PC-3 (cell line): ENCODE measurements around the gene PRPF6. TPM values are rescaled to one million over a fixed set of nuclear protein-coding genes. Genes with fewer than 3 reads are reported as not detected.
A peak's percentile ranks its signal among the peaks of the same experiment; 100 is the strongest.

Experiments used
- ATAC-seq: fragments of 200-7000 bp; cut with Tn5 transposase; 2 replicates; pipeline ENCODE4 v1.9.1; 2020; ENCODE audit warnings: mild to moderate bottlenecking, moderate library complexity
- BruUV-seq: library from RNA; stranded (reverse); fragments of 400-500 nt; replicated peaks from 2 replicates; lab custom pipeline; 2021; lab: Mats Ljungman, UMichigan
- CTCF ChIA-PET: fragments of 300-600 bp; sonication (Branson Sonifier 250); formaldehyde crosslinking; loops from one replicate; lab custom pipeline; 2022; ENCODE audit warnings: antibody characterized with exemption; lab: Charles Lee
- POLR2A ChIA-PET: fragments of 300-600 bp; sonication (Branson Sonifier 250); formaldehyde crosslinking; loops from one replicate; lab custom pipeline; 2022; ENCODE audit warnings: antibody characterized with exemption; ENCODE audit not compliant: unreplicated experiment; lab: Charles Lee
- DNase-seq: peaks from one replicate; pipeline ENCODE4 v3.0.0-alpha.2; 2015
- H2AFZ ChIP-seq: fragments of 300-600 bp; sonication (generic); 2 replicates; pipeline ENCODE4 v1.6.0; 2016; ENCODE audit warnings: antibody characterized with exemption, low read length
- H3F3A ChIP-seq: fragments of 300-600 bp; sonication (generic); one replicate; pipeline ENCODE4 v1.6.0; 2017; ENCODE audit warnings: antibody characterized with exemption, low read length, control low read depth, mild to moderate bottlenecking; ENCODE audit not compliant: unreplicated experiment
- H3K27ac ChIP-seq: fragments of 300-600 bp; sonication (generic); 2 replicates; pipeline ENCODE4 v1.5.1; 2016; ENCODE audit warnings: mild to moderate bottlenecking, low read length
- H3K27me3 ChIP-seq: fragments of 300-600 bp; sonication (generic); 2 replicates; pipeline ENCODE4 v1.6.1; 2016; ENCODE audit warnings: low read length, mixed read lengths
- H3K36me3 ChIP-seq: fragments of 300-600 bp; sonication (generic); 2 replicates; pipeline ENCODE4 v1.6.1; 2016; ENCODE audit warnings: low read depth, mixed run types, low read length, mixed read lengths
- H3K4me1 ChIP-seq: fragments of 300-600 bp; sonication (generic); 2 replicates; pipeline ENCODE4 v1.5.1; 2016; ENCODE audit warnings: low read length; ENCODE audit not compliant: insufficient read depth
- H3K4me2 ChIP-seq: fragments of 300-600 bp; sonication (generic); 2 replicates; pipeline ENCODE4 v1.6.0; 2016; ENCODE audit warnings: low read length
- H3K4me3 ChIP-seq: fragments of 300-600 bp; sonication (generic); 2 replicates; pipeline ENCODE4 v1.5.1; 2016; ENCODE audit warnings: mild to moderate bottlenecking, low read length, mixed read lengths
- H3K79me2 ChIP-seq: fragments of 300-600 bp; sonication (generic); 2 replicates; pipeline ENCODE4 v1.6.1; 2017; ENCODE audit warnings: low read length, mixed read lengths
- H3K9ac ChIP-seq: fragments of 300-600 bp; sonication (generic); 2 replicates; pipeline ENCODE4 v1.6.0; 2016; ENCODE audit warnings: mild to moderate bottlenecking, low read length
- H3K9me2 ChIP-seq: fragments of 300-600 bp; sonication (generic); replicated peaks from 2 replicates; pipeline ENCODE4 v1.6.1; 2016; ENCODE audit warnings: mixed run types, low read length, mixed read lengths
- H3K9me3 ChIP-seq: fragments of 300-600 bp; sonication (generic); 2 replicates; pipeline ENCODE4 v1.6.1; 2016; ENCODE audit warnings: low read length, mixed read lengths
- H4K20me1 ChIP-seq: fragments of 300-600 bp; sonication (generic); 2 replicates; pipeline ENCODE4 v1.6.1; 2016; ENCODE audit warnings: low read length, mixed read lengths
- CTCF ChIP-seq: fragments of 300-600 bp; sonication (generic); conservative IDR thresholded peaks from 2 replicates; pipeline ENCODE4 v1.5.1; 2017; ENCODE audit warnings: antibody characterized with exemption, low read depth, mild to moderate bottlenecking, low read length
- EZH2 ChIP-seq: fragments of 300-600 bp; sonication (generic); IDR thresholded peaks from one replicate; pipeline ENCODE4 v1.6.1; 2017; ENCODE audit warnings: antibody characterized with exemption, mild to moderate bottlenecking, low read length; ENCODE audit not compliant: unreplicated experiment
- EZH2phosphoT487 ChIP-seq: fragments of 300-600 bp; sonication (generic); IDR thresholded peaks from 2 replicates; pipeline ENCODE4 v1.6.1; 2018; ENCODE audit warnings: mild to moderate bottlenecking, antibody characterized with exemption, low read length, borderline replicate concordance
- intact Hi-C: fragments of 100-400 bp; cut with micrococcal nuclease; formaldehyde crosslinking; loops from 2 replicates; pipeline ENCODE4 v1.9.0; 2023
- total RNA-seq: library from RNA; depleted of rRNA; stranded (reverse); fragments of >200 nt; gene quantifications from 2 replicates; pipeline ENCODE4 v1.2.3, GENCODE V29; 2014

Gene PRPF6
- total RNA-seq, 1 experiment from 2014 or later = 67.1 TPM

GRCh38 chr20:63935447-63935846 lies 45.5 kb upstream of the PRPF6 start:
- no peak for DNase-seq
- Histone ChIP-seq H3K36me3 (peaks cover 31% of the 10 kb centered on the region; the same call in 1 of the 2 replicates), H3F3A (no peaks in the 10 kb centered on the region), H3K9me2 (no peaks in the 10 kb centered on the region), H3K9me3 (no peaks in the 10 kb centered on the region), H3K27me3 (no peaks in the 10 kb centered on the region), H3K79me2 (no peaks in the 10 kb centered on the region), H3K9ac (no peak overlapping the region), H3K27ac (no peak overlapping the region), H2AFZ (no peak overlapping the region), H3K4me2 (no peak overlapping the region), H3K4me1 (no peaks in the 10 kb centered on the region), H3K4me3 (no peak overlapping the region), H4K20me1 (no peaks in the 10 kb centered on the region)
- intact Hi-C loops = no loop called here
- ChIA-PET POLR2A (no interaction called here), CTCF (no interaction called here)
- no peak for TF ChIP-seq EZH2
- TF ChIP-seq EZH2phosphoT487 = no peak
- no peak for ATAC-seq
- no TSS peak for BruUV-seq

GRCh38 chr20:63937596-63937995 lies 43.3 kb upstream of the PRPF6 start:
- ATAC-seq = no peak
- DNase-seq = no peak
- Histone ChIP-seq H3K4me2 (no peak overlapping the region), H2AFZ (no peak overlapping the region), H3K27ac (no peak overlapping the region), H3K9me2 (no peaks in the 10 kb centered on the region), H3F3A (peaks cover 6% of the 10 kb centered on the region), H3K27me3 (no peaks in the 10 kb centered on the region), H3K4me1 (peaks cover 4% of the 10 kb centered on the region; the same call in 1 of the 2 replicates), H3K4me3 (no peak overlapping the region), H3K36me3 (peaks cover 21% of the 10 kb centered on the region), H3K79me2 (no peaks in the 10 kb centered on the region), H4K20me1 (peaks cover 11% of the 10 kb centered on the region; the same call in 1 of the 2 replicates), H3K9me3 (no peaks in the 10 kb centered on the region), H3K9ac (no peak overlapping the region)
- TF ChIP-seq EZH2phosphoT487 = no peak
- no peak for TF ChIP-seq CTCF
- no peak for TF ChIP-seq EZH2
- ChIA-PET CTCF (no interaction called here), POLR2A (interaction anchor here (0.6 kb wide), 1 partner anchor 296 kb away, joined by 3 read pairs; no protein-coding TSS in a partner anchor)
- intact Hi-C loops = no loop called here
- TSS peak; percentile 10 for BruUV-seq

- no TSS peak for BruUV-seq
- peaks cover 4% of the 10 kb centered on the region; the same call in 1 of the 2 replicates for H3K4me1 ChIP-seq
- H3K27ac ChIP-seq = no peak overlapping the region
- no peak overlapping the region for H2AFZ ChIP-seq
- H3K4me2 ChIP-seq = no peak overlapping the region
- H3K27me3 ChIP-seq = no peaks in the 10 kb centered on the region
- H4K20me1 ChIP-seq = peaks cover 16% of the 10 kb centered on the region; the same call in 1 of the 2 replicates
- no peak overlapping the region for H3K9ac ChIP-seq
- H3K9me2 ChIP-seq = no peaks in the 10 kb centered on the region
- TF ChIP-seq CTCF (no peak), EZH2 (no peak), EZH2phosphoT487 (no peak)
- ChIA-PET POLR2A (interaction anchor here (0.5 to 0.6 kb wide), 2 partner anchors 28 to 83 kb away, joined by 5 read pairs; no protein-coding TSS in a partner anchor), CTCF (no interaction called here)
- no peak for DNase-seq
- no peak overlapping the region for H3K4me3 ChIP-seq
- H3K36me3 ChIP-seq = peaks cover 21% of the 10 kb centered on the region
- H3F3A ChIP-seq = peaks cover 9% of the 10 kb centered on the region
- no peaks in the 10 kb centered on the region for H3K9me3 ChIP-seq
- no peaks in the 10 kb centered on the region for H3K79me2 ChIP-seq
- intact Hi-C loops = no loop called here
- ATAC-seq = peak; percentile 20; the same call in 1 of the 2 replicates
These were observed 41.6 kb upstream of the PRPF6 start for GRCh38 chr20:63939061-63939935.
